K562 (cell line): Measurements from ENCODE around the gene UHRF1. TPM values are rescaled to one million over a fixed set of nuclear protein-coding genes. Genes with fewer than 3 reads are reported as not detected.

Experiments
- ARID1B ChIP-seq: fragments of 450-650 bp; IDR thresholded peaks from 2 replicates; pipeline ENCODE4 v1.6.1; 2016; ENCODE audit warnings: antibody characterized with exemption, mild to moderate bottlenecking, inconsistent platforms
- CREB3L1 ChIP-seq: fragments of 450-650 bp; IDR thresholded peaks from 2 replicates; pipeline ENCODE4 v1.6.1; 2014; ENCODE audit warnings: low read depth, mild to moderate bottlenecking, moderate library complexity, borderline replicate concordance
- E2F3 ChIP-seq: fragments of 250-450 bp; sonication (Bioruptor Pico); IDR thresholded peaks from 2 replicates; pipeline ENCODE4 v1.4.0; 2020; ENCODE audit warnings: mild to moderate bottlenecking
- GTF3C2 ChIP-seq: IDR thresholded peaks from 3 replicates; pipeline ENCODE4 v1.6.1; 2011; ENCODE audit warnings: borderline replicate concordance, mild to moderate bottlenecking, moderate library complexity; ENCODE audit not compliant: insufficient read length; ENCODE audit errors: extremely low read depth
- MTA3 ChIP-seq: fragments of 450-650 bp; formaldehyde crosslinking; IDR thresholded peaks from 2 replicates; pipeline ENCODE4 v1.6.1; 2017; ENCODE audit warnings: mild to moderate bottlenecking, borderline replicate concordance
- NBN ChIP-seq: fragments of 450-650 bp; IDR thresholded peaks from 2 replicates; pipeline ENCODE4 v1.6.1; 2016; ENCODE audit warnings: low read depth, mild to moderate bottlenecking
- STAT6 ChIP-seq: sonication (generic); formaldehyde crosslinking; IDR thresholded peaks from 2 replicates; pipeline ENCODE4 v1.8.1; 2023; ENCODE audit warnings: mild to moderate bottlenecking, missing genetic modification reagents
- SUPT5H ChIP-seq: fragments of 450-650 bp; IDR thresholded peaks from 2 replicates; pipeline ENCODE4 v1.6.1; 2016
- ZBTB40 ChIP-seq, 2 experiments: fragments of 450-650 bp in 1 of 2; sonication (generic) in 1 of 2; formaldehyde crosslinking in 1 of 2; IDR thresholded peaks; 2 replicates each; pipeline versions ENCODE4 v1.7.1 to v1.9.0; 2016 to 2022; ENCODE audit warnings: inconsistent platforms in 1 of 2, mild to moderate bottlenecking in 1 of 2, missing genetic modification reagents in 1 of 2
- polyA plus RNA-seq, 8 experiments: library from polyadenylated mRNA; depleted of rRNA in 4 of 8; stranded (reverse) in 5 of 8; unstranded in 3 of 8; fragments of >200 nt; fragmentation: Nextera tagmentation in 2 of 8; fragmentation: Illumina TruSeq in 1 of 8; extraction: Ambion mirVana in 2 of 8; extraction: Trizol in 1 of 8; gene quantifications; 2 replicates each; pipeline versions ENCODE4 v1.2.1 to v1.2.3, GENCODE V29; 2011 to 2014; ENCODE audit warnings: inconsistent platforms in 1 of 8, missing spikeins in 1 of 8
- total RNA-seq, 7 experiments: library from RNA; depleted of rRNA in 6 of 7; stranded (reverse); fragments of >200 nt in 6 of 7; fragmentation: Illumina TruSeq in 2 of 7; extraction: Trizol in 2 of 7; gene quantifications; 2 replicates each; pipeline versions ENCODE4 v1.2.1 to v1.2.3, GENCODE V29; 2011 to 2021; ENCODE audit warnings: low replicate concordance in 1 of 7

UHRF1 gene
- total and polyA plus RNA-seq, 9 of the 15 experiments (the other 6 are each of a cell fraction or from before 2014, with no cell fraction given) = 6.0 to 101 (median 30.9) TPM

GRCh38 chr19:4867534-4868285 lies 41.6 kb upstream of the UHRF1 start, which contains the start of gene PLIN3 (continued):
- peak; percentile 38; the same call in 1 of the 2 replicates for TF ChIP-seq ZBTB40 (IDR thresholded peaks at IDR 0.05)
- TF ChIP-seq ZBTB40 (CRISPR knock-in tag; IDR thresholded peaks at IDR 0.05) = no peak
- no peak for TF ChIP-seq E2F3
- peak; percentile 90; the same call in 1 of the 2 replicates for TF ChIP-seq MTA3
- 0 out of 2 replicates have a peak, but pooled peaks have one; percentile 9 for TF ChIP-seq STAT6 (CRISPR knock-in tag)
- TF ChIP-seq ARID1B = peak; percentile 74
- peak; percentile 91 for TF ChIP-seq NBN
- peak; percentile 83 for TF ChIP-seq CREB3L1
- TF ChIP-seq GTF3C2 = no peak
- peak; percentile 54 for TF ChIP-seq SUPT5H
